HG03432 (cell line): ENCODE data around the gene SIGLEC7.

ENCODE experiments used
- ATAC-seq: cut with Tn5 transposase; IDR thresholded peaks from one replicate; pipeline ENCODE4 v1.9.1; 2021; ENCODE audit warnings: mild to moderate bottlenecking, moderate library complexity; ENCODE audit not compliant: unreplicated experiment

SIGLEC7 gene

GRCh38 chr19:51198641-51199040, 56.5 kb downstream of the SIGLEC7 start:
- ATAC-seq = no peak

GRCh38 chr19:51200071-51200666, 58.1 kb downstream of the SIGLEC7 start:
- ATAC-seq = no peak

- ATAC-seq = no peak
Measured at GRCh38 chr19:51201712-51202111, 59.6 kb downstream of the SIGLEC7 start.
